Ishikawa (cell line): Measurements from ENCODE around the gene MAD1L1.

ENCODE experiments used
- CEBPB ChIP-seq: IDR thresholded peaks from 2 replicates; pipeline ENCODE4 v1.6.1; 2012
- CREB1 ChIP-seq: IDR thresholded peaks from 2 replicates; pipeline ENCODE4 v1.6.1; 2012; ENCODE audit warnings: low read depth
- EP300 ChIP-seq: IDR thresholded peaks from 2 replicates; pipeline ENCODE4 v1.6.1; 2012; ENCODE audit warnings: borderline replicate concordance
- FOXM1 ChIP-seq: IDR thresholded peaks from 2 replicates; pipeline ENCODE4 v1.6.1; 2012; ENCODE audit warnings: low read depth, borderline replicate concordance
- TAF1 ChIP-seq: IDR thresholded peaks from 2 replicates; pipeline ENCODE4 v1.6.1; 2012; ENCODE audit warnings: low read depth, mild to moderate bottlenecking
- YY1 ChIP-seq: IDR thresholded peaks from 2 replicates; pipeline ENCODE4 v1.6.1; 2012; ENCODE audit warnings: low read depth
- ZBTB7A ChIP-seq: IDR thresholded peaks from 2 replicates; pipeline ENCODE4 v1.6.1; 2012; ENCODE audit warnings: low read depth
- TF ChIP-seq, protein P1 (sequence below): IDR thresholded peaks from 2 replicates; pipeline ENCODE4 v1.6.1; 2012; ENCODE audit warnings: low read depth, mild to moderate bottlenecking
- TF ChIP-seq, protein P2 (sequence below): IDR thresholded peaks from 2 replicates; pipeline ENCODE4 v1.6.1; 2012

GRCh38 chr7:2213551-2214215 lies 19.1 kb downstream of the MAD1L1 start:
- TF ChIP-seq YY1 (no peak), CREB1 (no peak), TAF1 (no peak), CEBPB (no peak), ZBTB7A (no peak), EP300 (no peak), FOXM1 (no peak)
- TF ChIP-seq, protein P1, sequence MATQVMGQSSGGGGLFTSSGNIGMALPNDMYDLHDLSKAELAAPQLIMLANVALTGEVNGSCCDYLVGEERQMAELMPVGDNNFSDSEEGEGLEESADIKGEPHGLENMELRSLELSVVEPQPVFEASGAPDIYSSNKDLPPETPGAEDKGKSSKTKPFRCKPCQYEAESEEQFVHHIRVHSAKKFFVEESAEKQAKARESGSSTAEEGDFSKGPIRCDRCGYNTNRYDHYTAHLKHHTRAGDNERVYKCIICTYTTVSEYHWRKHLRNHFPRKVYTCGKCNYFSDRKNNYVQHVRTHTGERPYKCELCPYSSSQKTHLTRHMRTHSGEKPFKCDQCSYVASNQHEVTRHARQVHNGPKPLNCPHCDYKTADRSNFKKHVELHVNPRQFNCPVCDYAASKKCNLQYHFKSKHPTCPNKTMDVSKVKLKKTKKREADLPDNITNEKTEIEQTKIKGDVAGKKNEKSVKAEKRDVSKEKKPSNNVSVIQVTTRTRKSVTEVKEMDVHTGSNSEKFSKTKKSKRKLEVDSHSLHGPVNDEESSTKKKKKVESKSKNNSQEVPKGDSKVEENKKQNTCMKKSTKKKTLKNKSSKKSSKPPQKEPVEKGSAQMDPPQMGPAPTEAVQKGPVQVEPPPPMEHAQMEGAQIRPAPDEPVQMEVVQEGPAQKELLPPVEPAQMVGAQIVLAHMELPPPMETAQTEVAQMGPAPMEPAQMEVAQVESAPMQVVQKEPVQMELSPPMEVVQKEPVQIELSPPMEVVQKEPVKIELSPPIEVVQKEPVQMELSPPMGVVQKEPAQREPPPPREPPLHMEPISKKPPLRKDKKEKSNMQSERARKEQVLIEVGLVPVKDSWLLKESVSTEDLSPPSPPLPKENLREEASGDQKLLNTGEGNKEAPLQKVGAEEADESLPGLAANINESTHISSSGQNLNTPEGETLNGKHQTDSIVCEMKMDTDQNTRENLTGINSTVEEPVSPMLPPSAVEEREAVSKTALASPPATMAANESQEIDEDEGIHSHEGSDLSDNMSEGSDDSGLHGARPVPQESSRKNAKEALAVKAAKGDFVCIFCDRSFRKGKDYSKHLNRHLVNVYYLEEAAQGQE, result no peak
- TF ChIP-seq, protein P2, sequence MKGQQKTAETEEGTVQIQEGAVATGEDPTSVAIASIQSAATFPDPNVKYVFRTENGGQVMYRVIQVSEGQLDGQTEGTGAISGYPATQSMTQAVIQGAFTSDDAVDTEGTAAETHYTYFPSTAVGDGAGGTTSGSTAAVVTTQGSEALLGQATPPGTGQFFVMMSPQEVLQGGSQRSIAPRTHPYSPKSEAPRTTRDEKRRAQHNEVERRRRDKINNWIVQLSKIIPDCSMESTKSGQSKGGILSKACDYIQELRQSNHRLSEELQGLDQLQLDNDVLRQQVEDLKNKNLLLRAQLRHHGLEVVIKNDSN, result peak; percentile 33; the same call in 1 of the 2 replicates
